Tibial artery (tissue), 4 donors: ENCODE results near the gene PGAP2.
"Not testable (repeated sequence)": the region's sequence is repeated elsewhere in the genome, so short reads cannot be mapped to it uniquely, and the experiment has no call there.

Source experiments
- DNase-seq, 2 donors: peaks; one replicate each; pipeline ENCODE4 v3.0.0-alpha.2; 2019
- H3K27ac ChIP-seq, 2 donors: fragments of 200-600 bp; sonication (generic) in 1 of 2; 1 replicate in 1 of 2; 2 replicates in 1 of 2; pipeline ENCODE4 v1.5.1; 2018 to 2019; ENCODE audit warnings: mild to moderate bottlenecking in 1 of 2
- H3K27me3 ChIP-seq, 2 donors: fragments of 200-600 bp; sonication (generic) in 1 of 2; one replicate each; pipeline versions ENCODE4 v1.5.1 to v1.6.0; 2016 to 2019
- H3K36me3 ChIP-seq, 3 donors: fragments of 200-600 bp; sonication (generic) in 2 of 3; one replicate each; pipeline ENCODE4 v1.5.1; 2016 to 2019; ENCODE audit warnings: mild to moderate bottlenecking in 2 of 3
- H3K4me1 ChIP-seq, 4 donors: fragments of 200-600 bp; sonication (generic) in 2 of 4; 1 replicate in 3 of 4; 2 replicates in 1 of 4; pipeline ENCODE4 v1.5.1; 2016 to 2019
- H3K4me3 ChIP-seq, 2 donors: fragments of 200-600 bp; sonication (generic) in 1 of 2; 1 replicate in 1 of 2; 2 replicates in 1 of 2; pipeline ENCODE4 v1.5.1; 2018 to 2019; ENCODE audit warnings: mild to moderate bottlenecking in 2 of 2
- H3K9me3 ChIP-seq, 3 donors: fragments of 200-600 bp; sonication (generic) in 1 of 3; one replicate each; pipeline ENCODE4 v1.5.1; 2016 to 2019
- CTCF ChIP-seq, 2 experiments: fragments of 200-600 bp in 1 of 2; fragments of 450-650 bp in 1 of 2; IDR thresholded peaks; one replicate each; pipeline ENCODE4 v1.5.1; 2017 to 2019; ENCODE audit warnings: antibody characterized with exemption in 2 of 2, mild to moderate bottlenecking in 1 of 2, moderate library complexity in 1 of 2
- intact Hi-C: fragments of 100-400 bp; cut with DNase I; formaldehyde crosslinking; loops from one replicate; pipeline ENCODE4 v1.15.0; 2023; ENCODE audit warnings: low total_unique reads

Gene PGAP2

GRCh38 chr11:3810446-3810845 lies 2.1 kb downstream of the PGAP2 start:
- Histone ChIP-seq H3K4me1 (peaks cover 0 to 13% (median 3%) of the 10 kb centered on the region in 4 donors), H3K36me3 (no peaks in the 10 kb centered on the region), H3K9me3 (no peaks in the 10 kb centered on the region), H3K4me3 (no peak overlapping the region), H3K27me3 (no peaks in the 10 kb centered on the region), H3K27ac (no peak overlapping the region)
- no peak for DNase-seq
- intact Hi-C loops = no loop called here
- TF ChIP-seq CTCF (IDR thresholded peaks at IDR 0.05) = no peak

GRCh38 chr11:3810951-3811350 lies 2.6 kb downstream of the PGAP2 start:
- no peaks in the 10 kb centered on the region for H3K9me3 ChIP-seq
- peaks cover 0 to 13% (median 3%) of the 10 kb centered on the region in 4 donors for H3K4me1 ChIP-seq
- no peak overlapping the region for H3K27ac ChIP-seq
- no peak for DNase-seq
- H3K27me3 ChIP-seq = no peaks in the 10 kb centered on the region
- no peak for TF ChIP-seq CTCF (IDR thresholded peaks at IDR 0.05)
- H3K4me3 ChIP-seq = no peak overlapping the region
- intact Hi-C loops = no loop called here
- H3K36me3 ChIP-seq = no peaks in the 10 kb centered on the region

- H3K9me3 ChIP-seq, intact Hi-C loops, DNase-seq, H3K4me3 ChIP-seq, H3K27ac ChIP-seq, H3K4me1 ChIP-seq, H3K27me3 ChIP-seq, H3K36me3 ChIP-seq: not testable (repeated sequence)
Observed at GRCh38 chr11:3814832-3815231, 6.5 kb downstream of the PGAP2 start.

GRCh38 chr11:3815845-3816244 lies 7.5 kb downstream of the PGAP2 start:
- intact Hi-C loops = no loop called here
- DNase-seq = no peak
- H3K4me1 ChIP-seq = peaks cover 0 to 6% (median 0%) of the 10 kb centered on the region in 4 donors
- H3K9me3 ChIP-seq = no peaks in the 10 kb centered on the region
- no peak overlapping the region for H3K4me3 ChIP-seq
- no peak for TF ChIP-seq CTCF (IDR thresholded peaks at IDR 0.05)
- H3K27me3 ChIP-seq = no peaks in the 10 kb centered on the region
- H3K27ac ChIP-seq = no peak overlapping the region
- H3K36me3 ChIP-seq = no peaks in the 10 kb centered on the region

DNA sequence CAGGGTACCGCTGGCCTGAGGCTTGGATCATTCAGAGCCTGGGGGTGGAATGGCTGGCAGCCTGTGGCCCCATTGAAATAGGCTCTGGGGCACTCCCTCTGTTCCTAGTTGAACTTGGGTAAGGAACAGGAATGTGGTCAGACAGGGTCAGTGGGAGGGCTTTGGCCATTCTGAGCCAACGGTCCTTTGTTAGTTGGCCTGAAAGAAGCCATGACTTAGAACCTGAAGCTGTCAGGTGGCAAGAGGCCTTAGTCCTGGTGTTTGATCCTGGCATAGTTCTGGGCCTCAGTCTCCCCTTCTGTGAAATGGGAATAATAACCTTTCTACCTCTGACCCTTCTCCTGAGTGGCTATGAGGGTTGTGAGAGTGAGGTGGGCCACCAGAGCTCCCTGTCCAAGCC lies 8.3 kb downstream of the PGAP2 start:
- no peak for DNase-seq
- H3K4me1 ChIP-seq = peaks cover 0 to 6% (median 0%) of the 10 kb centered on the region in 4 donors
- H3K27me3 ChIP-seq = no peaks in the 10 kb centered on the region
- H3K4me3 ChIP-seq = no peak overlapping the region
- intact Hi-C loops = no loop called here
- no peaks in the 10 kb centered on the region for H3K36me3 ChIP-seq
- H3K27ac ChIP-seq = no peak overlapping the region
- TF ChIP-seq CTCF (IDR thresholded peaks at IDR 0.05) = no peak
- H3K9me3 ChIP-seq = no peaks in the 10 kb centered on the region

GRCh38 chr11:3817181-3817800 lies 8.9 kb downstream of the PGAP2 start:
- DNase-seq = no peak
- no peak overlapping the region for H3K27ac ChIP-seq
- H3K4me1 ChIP-seq = peaks cover 0 to 6% (median 0%) of the 10 kb centered on the region in 4 donors
- no peaks in the 10 kb centered on the region for H3K27me3 ChIP-seq
- no peak for TF ChIP-seq CTCF (IDR thresholded peaks at IDR 0.05)
- H3K36me3 ChIP-seq = no peaks in the 10 kb centered on the region
- intact Hi-C loops = no loop called here
- no peaks in the 10 kb centered on the region for H3K9me3 ChIP-seq
- no peak overlapping the region for H3K4me3 ChIP-seq
